ENCODE data around the gene CROCC.

The CROCC gene

DNA sequence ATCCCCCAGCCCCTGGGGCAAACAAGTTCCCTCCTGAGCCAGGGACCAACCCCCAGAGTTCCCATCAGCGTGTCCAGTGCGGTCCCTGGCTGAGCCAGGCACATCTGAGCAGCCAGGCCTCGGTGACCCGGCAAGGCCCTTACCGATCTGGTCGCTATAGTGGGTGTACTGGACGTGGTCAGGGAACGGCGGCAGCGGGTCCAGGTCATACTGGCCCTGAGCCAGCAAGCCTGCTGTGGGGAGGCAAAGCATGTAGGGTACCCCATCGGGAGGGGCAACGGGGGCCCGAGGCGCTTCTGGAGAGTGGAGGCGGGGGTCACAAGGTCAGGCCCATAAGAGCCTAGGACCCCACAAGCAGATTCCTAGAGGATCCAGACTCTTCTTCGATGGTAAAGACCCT, 55.2 kb downstream of the CROCC start:
- Histone ChIP-seq H3K4me1 (ENCODE audit: insufficient read depth, low read length) (peaks cover 12% of the 10 kb centered on the region; the same call in 1 of the 2 replicates), H3K27me3 (ENCODE audit: insufficient read depth, low read length) (no peaks in the 10 kb centered on the region; the same call in 1 of the 2 replicates), H3K36me3 (ENCODE audit: insufficient read depth, low read depth, low read length) (peaks cover 40% of the 10 kb centered on the region), H3K9me3 (ENCODE audit: insufficient read depth, low read depth, low read length) (no peaks in the 10 kb centered on the region), H3K9ac (ENCODE audit: low read depth, low read length) (no peak overlapping the region), H3K4me3 (ENCODE audit: low read length) (no peak overlapping the region), H3K27ac (ENCODE audit: low read length) (no peak overlapping the region)

DNA sequence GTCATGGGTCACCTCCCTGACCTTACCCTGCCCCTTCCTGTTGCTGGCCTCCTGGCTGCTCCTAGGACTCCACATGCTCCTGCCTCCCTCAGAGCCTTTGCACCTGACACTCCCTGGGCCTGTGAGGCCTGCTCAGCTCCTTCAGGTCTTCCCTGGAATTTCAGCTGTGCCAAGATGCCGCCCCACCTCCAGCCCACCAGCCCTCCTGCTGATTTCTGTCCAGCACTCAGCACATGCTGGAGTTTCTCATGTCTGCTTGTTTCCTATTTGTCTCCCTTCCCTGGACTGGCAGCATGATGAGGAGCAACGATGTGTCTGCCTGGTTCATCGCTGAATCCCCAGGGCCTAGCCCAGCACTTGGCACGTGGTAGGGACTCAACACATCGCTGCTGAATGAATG, 55.6 kb downstream of the CROCC start:
- peaks cover 40% of the 10 kb centered on the region for H3K36me3 ChIP-seq (ENCODE audit: insufficient read depth, low read depth, low read length)
- no peaks in the 10 kb centered on the region; the same call in 1 of the 2 replicates for H3K27me3 ChIP-seq (ENCODE audit: insufficient read depth, low read length)
- no peak overlapping the region for H3K9ac ChIP-seq (ENCODE audit: low read depth, low read length)
- peaks cover 11% of the 10 kb centered on the region; the same call in 1 of the 2 replicates for H3K4me1 ChIP-seq (ENCODE audit: insufficient read depth, low read length)
- no peak overlapping the region for H3K27ac ChIP-seq (ENCODE audit: low read length)
- no peak overlapping the region for H3K4me3 ChIP-seq (ENCODE audit: low read length)
- H3K9me3 ChIP-seq (ENCODE audit: insufficient read depth, low read depth, low read length): no peaks in the 10 kb centered on the region

DNA sequence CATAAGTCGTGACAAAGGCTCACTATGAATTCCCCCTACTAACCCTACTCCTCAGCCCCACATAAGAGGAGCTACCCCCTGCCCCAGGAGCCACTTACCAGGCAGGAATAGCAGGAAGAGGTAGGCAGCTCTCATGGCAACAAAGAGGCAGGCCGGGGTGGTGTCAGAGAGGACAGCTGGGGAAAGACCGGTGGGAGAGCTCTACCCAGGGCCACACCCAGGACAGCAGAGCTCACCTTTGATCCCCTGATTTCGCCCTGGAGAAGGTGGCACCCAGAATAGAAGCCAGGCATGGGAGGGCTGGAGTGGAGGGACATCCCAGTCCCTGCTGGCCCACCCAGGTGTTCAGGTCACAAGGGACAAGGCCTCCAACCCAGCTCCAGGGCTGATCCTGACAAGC, 56.4 kb downstream of the CROCC start:
- Histone ChIP-seq H3K9me3 (ENCODE audit: insufficient read depth, low read depth, low read length) (no peaks in the 10 kb centered on the region), H3K4me3 (ENCODE audit: low read length) (no peak overlapping the region), H3K27me3 (ENCODE audit: insufficient read depth, low read length) (no peaks in the 10 kb centered on the region; the same call in 1 of the 2 replicates), H3K36me3 (ENCODE audit: insufficient read depth, low read depth, low read length) (peaks cover 37% of the 10 kb centered on the region), H3K9ac (ENCODE audit: low read depth, low read length) (peak overlapping the region; percentile 86; the same call in 1 of the 2 replicates), H3K4me1 (ENCODE audit: insufficient read depth, low read length) (peaks cover 11% of the 10 kb centered on the region; the same call in 1 of the 2 replicates), H3K27ac (ENCODE audit: low read length) (no peak overlapping the region)

DNA sequence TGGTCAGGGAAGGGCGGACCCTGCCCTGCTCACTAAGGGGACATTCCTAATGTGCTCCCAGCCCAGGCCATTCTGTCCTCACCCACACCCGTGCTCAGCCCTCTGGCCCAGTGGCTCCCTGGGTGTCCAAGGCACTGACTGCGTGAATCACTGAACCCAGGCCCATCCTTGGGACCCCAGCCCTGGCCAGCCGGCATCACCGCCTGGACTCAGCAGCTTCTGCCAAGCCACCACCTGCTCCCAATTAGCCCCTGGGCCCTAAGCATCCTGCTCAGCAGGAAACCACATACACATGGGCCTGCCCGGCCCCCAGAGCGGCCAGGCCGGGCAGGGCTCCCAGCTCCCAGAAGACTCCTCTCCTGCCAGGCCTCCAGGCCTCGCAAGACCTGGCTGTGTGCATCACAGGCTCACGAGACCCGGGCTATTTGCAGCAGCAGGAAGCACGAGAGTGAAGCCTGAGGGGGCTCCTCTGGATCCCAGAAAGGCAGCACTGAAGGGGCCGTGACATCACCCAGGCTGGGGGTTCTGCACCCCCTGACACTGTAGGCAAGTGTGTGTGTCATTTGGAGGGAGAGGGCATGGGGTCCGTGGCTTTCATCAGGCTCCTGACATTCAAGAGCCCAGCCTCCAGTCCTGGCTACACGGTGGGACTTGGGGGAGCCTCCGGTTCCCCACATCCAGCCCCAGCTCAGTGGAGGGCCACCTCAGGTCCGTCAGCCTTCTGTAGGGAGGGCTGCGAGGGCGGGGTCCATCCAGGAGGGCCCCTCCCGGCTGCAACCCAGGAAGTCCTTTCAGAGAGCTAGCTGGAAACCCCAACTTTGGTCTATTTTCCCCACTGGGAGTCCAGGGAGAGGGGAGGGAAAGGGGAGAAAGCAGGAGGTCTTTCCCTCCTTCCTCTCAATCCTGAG, 57.1 kb downstream of the CROCC start:
- Histone ChIP-seq H3K27ac (ENCODE audit: low read length) (no peak overlapping the region), H3K9ac (ENCODE audit: low read depth, low read length) (peak overlapping the region; percentile 86), H3K36me3 (ENCODE audit: insufficient read depth, low read depth, low read length) (peaks cover 33% of the 10 kb centered on the region), H3K4me3 (ENCODE audit: low read length) (peak overlapping the region; percentile 96), H3K9me3 (ENCODE audit: insufficient read depth, low read depth, low read length) (no peaks in the 10 kb centered on the region), H3K27me3 (ENCODE audit: insufficient read depth, low read length) (no peaks in the 10 kb centered on the region; the same call in 1 of the 2 replicates), H3K4me1 (ENCODE audit: insufficient read depth, low read length) (peaks cover 11% of the 10 kb centered on the region; the same call in 1 of the 2 replicates)

DNA sequence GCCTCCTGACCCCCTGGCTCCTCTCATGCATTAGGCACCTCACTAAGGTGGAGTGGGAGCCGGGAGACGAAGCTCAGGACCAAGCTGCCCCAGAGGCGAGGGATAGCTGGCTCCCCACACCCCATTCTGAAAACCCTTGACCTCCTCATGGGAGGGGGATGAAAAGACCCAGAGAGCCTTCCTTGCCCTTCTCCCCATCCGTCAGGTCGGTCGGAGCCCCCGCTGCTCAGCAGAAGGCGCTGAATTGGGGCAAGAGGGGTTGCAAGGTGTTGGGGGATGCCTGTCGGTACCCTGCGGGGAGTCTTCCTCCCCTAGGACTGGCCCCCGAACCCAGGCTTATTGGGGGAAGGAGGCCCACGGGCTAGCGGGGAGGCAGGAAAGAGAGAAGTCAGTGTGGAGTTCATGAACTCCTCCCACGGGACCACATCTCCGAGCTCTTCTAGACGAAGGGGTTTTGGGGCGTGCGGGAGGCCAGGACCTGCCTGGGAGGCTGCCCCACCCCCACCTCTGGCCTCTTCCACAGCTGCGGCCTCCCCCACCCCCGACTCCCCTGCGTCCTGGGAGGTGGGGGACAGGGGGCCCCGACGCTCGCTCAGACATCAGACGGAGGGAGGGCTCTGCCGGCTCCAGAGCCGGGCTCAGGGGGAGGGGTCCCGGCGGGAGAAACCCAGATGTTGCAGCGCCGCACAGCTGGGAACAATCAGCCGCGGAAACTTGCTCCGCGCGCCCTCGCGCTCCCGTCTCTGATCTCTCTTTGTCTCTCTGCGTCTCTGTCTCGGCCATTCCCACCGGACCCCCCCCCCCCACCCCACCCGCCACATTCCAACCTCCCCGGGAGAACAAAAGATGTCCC, 58.0 kb downstream of the CROCC start:
- H3K4me3 ChIP-seq (ENCODE audit: low read length): peak overlapping the region; percentile 96
- H3K27me3 ChIP-seq (ENCODE audit: insufficient read depth, low read length): no peaks in the 10 kb centered on the region; the same call in 1 of the 2 replicates
- H3K9ac ChIP-seq (ENCODE audit: low read depth, low read length): peak overlapping the region; percentile 86
- peaks cover 33% of the 10 kb centered on the region for H3K36me3 ChIP-seq (ENCODE audit: insufficient read depth, low read depth, low read length)
- H3K27ac ChIP-seq (ENCODE audit: low read length): peak overlapping the region; percentile 2
- no peaks in the 10 kb centered on the region for H3K9me3 ChIP-seq (ENCODE audit: insufficient read depth, low read depth, low read length)
- peaks cover 11% of the 10 kb centered on the region; the same call in 1 of the 2 replicates for H3K4me1 ChIP-seq (ENCODE audit: insufficient read depth, low read length)

DNA sequence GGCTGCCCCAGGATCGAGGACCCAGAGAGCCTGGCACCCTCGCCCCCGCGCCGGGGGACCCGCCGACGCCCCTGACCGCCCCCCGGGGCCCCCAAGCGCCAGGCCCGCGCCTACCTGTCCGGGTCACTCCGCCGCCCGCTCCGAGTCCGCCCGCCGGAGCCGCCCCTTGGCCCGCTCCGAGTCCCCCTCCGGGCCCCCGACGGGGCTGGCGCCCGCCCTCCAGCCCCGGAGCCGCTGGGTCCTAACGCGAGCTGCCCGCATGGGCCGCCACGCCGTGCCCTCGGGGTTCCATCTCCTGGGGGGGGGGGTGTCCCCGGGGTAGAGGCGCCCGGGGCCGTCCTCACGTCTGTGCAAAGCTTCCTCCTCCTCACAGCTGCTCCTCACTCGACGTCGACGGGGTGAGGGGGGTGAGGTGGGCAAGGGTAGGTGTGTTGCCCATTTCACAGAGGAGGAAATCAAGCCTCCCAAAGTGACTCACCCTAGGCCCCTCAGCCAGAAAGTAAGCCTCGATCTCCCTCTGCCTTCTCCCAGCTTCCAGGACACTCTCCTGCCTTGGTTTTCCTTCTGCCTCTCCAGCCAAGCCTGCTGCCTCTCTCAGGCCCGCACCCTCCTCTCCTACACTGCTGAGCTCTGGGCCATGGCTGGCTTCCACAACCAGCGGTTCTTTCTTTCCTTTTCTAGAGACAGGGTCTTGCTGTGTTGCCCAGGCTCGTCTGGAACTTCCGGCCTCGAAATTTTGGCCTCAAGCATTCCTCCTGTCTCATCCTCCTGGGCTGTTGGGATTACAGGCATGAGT, 58.9 kb downstream of the CROCC start, which contains the start of gene MFAP2:
MFAP2 (minus strand) TSS at position 148 of the 796 bp plus-strand sequence. CDS start 2,347 bp downstream, outside the sequence.
- Histone ChIP-seq H3K4me3 (ENCODE audit: low read length) (peak within 1 kb of the TSS; percentile 96), H3K36me3 (ENCODE audit: insufficient read depth, low read depth, low read length) (peaks cover 25% of the 10 kb centered on the region), H3K9me3 (ENCODE audit: insufficient read depth, low read depth, low read length) (no peaks in the 10 kb centered on the region), H3K4me1 (ENCODE audit: insufficient read depth, low read length) (peaks cover 11% of the 10 kb centered on the region; the same call in 1 of the 2 replicates), H3K27ac (ENCODE audit: low read length) (peak within 1 kb of the TSS; percentile 2), H3K27me3 (ENCODE audit: insufficient read depth, low read length) (no peaks in the 10 kb centered on the region; the same call in 1 of the 2 replicates), H3K9ac (ENCODE audit: low read depth, low read length) (peak within 1 kb of the TSS; percentile 86)

DNA sequence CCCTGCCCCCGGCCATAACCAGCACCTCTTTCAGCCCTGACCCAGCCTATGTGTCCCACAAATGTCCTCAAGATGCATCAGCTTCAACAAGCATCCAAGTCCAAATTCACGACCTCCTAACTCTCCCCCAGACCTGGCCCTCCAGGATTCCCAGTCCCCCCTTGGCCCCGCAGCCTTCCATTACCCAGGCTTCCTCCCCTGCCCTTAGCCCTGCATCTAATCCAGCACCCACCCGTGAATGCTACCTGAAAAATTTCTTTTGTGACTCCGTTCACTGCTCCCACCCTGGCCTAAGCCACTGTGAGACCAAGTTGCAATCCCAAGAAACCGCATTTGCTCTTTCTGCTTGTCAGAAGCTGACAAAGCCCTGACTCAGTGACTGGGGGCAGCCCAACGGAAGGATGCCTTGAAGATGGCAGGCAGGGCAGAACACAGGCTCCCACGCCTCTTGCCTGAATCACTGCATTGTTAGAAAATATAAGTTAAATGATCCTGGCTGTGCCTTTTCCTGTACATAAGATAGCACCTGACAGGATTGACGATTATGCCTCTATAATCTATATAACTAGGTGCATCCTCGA, 59.6 kb downstream of the CROCC start:
- no peak overlapping the region for H3K27ac ChIP-seq (ENCODE audit: low read length)
- H3K9ac ChIP-seq (ENCODE audit: low read depth, low read length): no peak overlapping the region
- peaks cover 11% of the 10 kb centered on the region; the same call in 1 of the 2 replicates for H3K4me1 ChIP-seq (ENCODE audit: insufficient read depth, low read length)
- peaks cover 18% of the 10 kb centered on the region for H3K36me3 ChIP-seq (ENCODE audit: insufficient read depth, low read depth, low read length)
- no peaks in the 10 kb centered on the region; the same call in 1 of the 2 replicates for H3K27me3 ChIP-seq (ENCODE audit: insufficient read depth, low read length)
- no peak overlapping the region for H3K4me3 ChIP-seq (ENCODE audit: low read length)
- no peaks in the 10 kb centered on the region for H3K9me3 ChIP-seq (ENCODE audit: insufficient read depth, low read depth, low read length)

DNA sequence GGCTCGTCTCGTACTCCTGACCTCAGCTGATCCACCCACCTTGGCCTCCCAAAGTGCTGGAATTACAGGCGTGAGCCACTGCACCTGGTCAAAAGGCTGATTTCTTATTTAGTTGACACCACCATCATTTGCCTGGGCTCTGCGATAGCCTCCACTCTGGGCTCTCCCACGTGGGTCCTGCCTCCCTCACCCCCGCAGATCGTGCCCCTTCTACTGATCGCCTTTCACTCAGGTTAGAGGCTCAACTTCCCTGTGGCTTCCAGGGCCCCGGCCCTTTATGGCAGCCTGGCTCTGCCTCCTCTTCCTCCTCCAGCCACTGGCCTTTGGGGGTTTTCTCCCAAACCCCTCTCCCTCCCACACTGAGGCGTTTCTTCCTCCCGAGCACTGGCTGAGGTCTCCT, 61.2 kb downstream of the CROCC start:
- Histone ChIP-seq H3K4me3 (ENCODE audit: low read length) (no peak overlapping the region), H3K4me1 (ENCODE audit: insufficient read depth, low read length) (peaks cover 11% of the 10 kb centered on the region; the same call in 1 of the 2 replicates), H3K27ac (ENCODE audit: low read length) (no peak overlapping the region), H3K36me3 (ENCODE audit: insufficient read depth, low read depth, low read length) (peaks cover 6% of the 10 kb centered on the region; the same call in 1 of the 2 replicates), H3K27me3 (ENCODE audit: insufficient read depth, low read length) (no peaks in the 10 kb centered on the region; the same call in 1 of the 2 replicates), H3K9ac (ENCODE audit: low read depth, low read length) (no peak overlapping the region), H3K9me3 (ENCODE audit: insufficient read depth, low read depth, low read length) (no peaks in the 10 kb centered on the region)

DNA sequence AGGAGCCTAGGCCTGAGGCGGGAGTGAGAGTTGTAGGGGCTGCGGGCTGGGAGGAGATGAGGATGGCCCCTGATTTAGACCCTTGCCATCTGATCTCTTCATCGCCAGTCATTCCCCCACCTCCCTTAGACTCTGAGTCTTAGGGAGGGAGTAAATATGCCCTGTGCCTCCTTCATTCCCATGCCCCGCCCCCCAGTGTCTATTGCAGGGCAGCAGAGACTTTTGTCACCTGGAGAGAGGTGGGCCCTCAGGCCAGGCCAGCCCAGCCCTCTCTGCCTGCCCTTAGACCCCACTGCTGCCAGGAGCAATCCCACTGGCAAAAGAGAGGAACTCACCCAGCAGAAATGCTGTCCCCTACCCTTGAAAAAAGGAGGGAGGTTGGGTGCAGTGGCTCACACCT, 61.9 kb downstream of the CROCC start:
- H3K36me3 ChIP-seq (ENCODE audit: insufficient read depth, low read depth, low read length): peaks cover 7% of the 10 kb centered on the region; the same call in 1 of the 2 replicates
- H3K27me3 ChIP-seq (ENCODE audit: insufficient read depth, low read length): no peaks in the 10 kb centered on the region; the same call in 1 of the 2 replicates
- H3K4me1 ChIP-seq (ENCODE audit: insufficient read depth, low read length): peaks cover 6% of the 10 kb centered on the region; the same call in 1 of the 2 replicates
- H3K4me3 ChIP-seq (ENCODE audit: low read length): no peak overlapping the region
- H3K27ac ChIP-seq (ENCODE audit: low read length): no peak overlapping the region
- H3K9me3 ChIP-seq (ENCODE audit: insufficient read depth, low read depth, low read length): no peaks in the 10 kb centered on the region
- no peak overlapping the region for H3K9ac ChIP-seq (ENCODE audit: low read depth, low read length)

DNA sequence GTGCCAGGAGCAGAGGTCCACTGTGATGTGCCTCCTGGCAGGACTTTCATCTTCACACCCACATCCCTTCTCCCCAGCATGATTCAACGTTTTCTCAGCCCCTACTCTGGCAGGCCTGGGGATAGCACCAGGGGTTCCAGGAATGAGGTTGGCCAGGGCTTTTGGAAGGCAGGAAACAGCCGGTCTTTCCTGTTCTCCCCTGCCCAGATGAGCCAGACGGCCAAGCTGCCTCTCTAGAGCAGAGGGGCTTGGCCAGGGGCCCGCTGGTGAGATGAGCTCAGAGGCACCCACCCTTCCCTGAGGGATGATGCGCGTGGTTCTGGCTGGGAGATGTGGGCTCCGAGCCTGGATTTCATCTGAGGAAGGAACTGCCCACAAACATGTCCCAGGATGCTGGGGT, 63.0 kb downstream of the CROCC start:
- no peaks in the 10 kb centered on the region for H3K9me3 ChIP-seq (ENCODE audit: insufficient read depth, low read depth, low read length)
- H3K4me3 ChIP-seq (ENCODE audit: low read length): no peak overlapping the region
- H3K9ac ChIP-seq (ENCODE audit: low read depth, low read length): no peak overlapping the region
- peaks cover 7% of the 10 kb centered on the region; the same call in 1 of the 2 replicates for H3K36me3 ChIP-seq (ENCODE audit: insufficient read depth, low read depth, low read length)
- H3K4me1 ChIP-seq (ENCODE audit: insufficient read depth, low read length): no peaks in the 10 kb centered on the region
- no peak overlapping the region for H3K27ac ChIP-seq (ENCODE audit: low read length)
- H3K27me3 ChIP-seq (ENCODE audit: insufficient read depth, low read length): no peaks in the 10 kb centered on the region; the same call in 1 of the 2 replicates
